SU-DHL-6 (cell line): ENCODE results near the gene ARHGAP6.

Experiments used
- H2AFZ ChIP-seq: fragments of 200-600 bp; sonication (generic); 2 replicates; pipeline ENCODE4 v1.6.1; 2014; ENCODE audit warnings: low read depth, mild to moderate bottlenecking, moderate library complexity, mixed read lengths, antibody characterized with exemption, low read length; ENCODE audit not compliant: severe bottlenecking
- H3F3A ChIP-seq: fragments of 200-600 bp; shearing (Covaris generic); 2 replicates; pipeline ENCODE4 v1.6.0; 2016; ENCODE audit warnings: antibody characterized with exemption, mild to moderate bottlenecking; ENCODE audit not compliant: insufficient read depth
- H3K27ac ChIP-seq: fragments of 200-600 bp; sonication (generic); 2 replicates; pipeline ENCODE4 v1.5.1; 2016; ENCODE audit warnings: low read depth, mild to moderate bottlenecking, low read length, moderate library complexity, mixed read lengths
- H3K27me3 ChIP-seq: fragments of 200-600 bp; sonication (generic), shearing (Covaris generic); 2 replicates; pipeline ENCODE4 v1.6.0; 2014; ENCODE audit warnings: mild to moderate bottlenecking, low read length
- H3K36me3 ChIP-seq: fragments of 200-600 bp; sonication (generic); 2 replicates; pipeline ENCODE4 v1.6.1; 2014; ENCODE audit warnings: mild to moderate bottlenecking, low read length, mixed read lengths
- H3K4me2 ChIP-seq: fragments of 300-600, 200-600 bp; shearing (Covaris generic), sonication (generic); 2 replicates; pipeline ENCODE4 v1.6.0; 2014; ENCODE audit warnings: low read length, low read depth, mild to moderate bottlenecking; ENCODE audit not compliant: poor library complexity, severe bottlenecking
- H3K4me3 ChIP-seq: fragments of 200-600 bp; sonication (generic); 2 replicates; pipeline ENCODE4 v1.5.1; 2014; ENCODE audit warnings: antibody characterized with exemption, low read length, mild to moderate bottlenecking, mixed read lengths; ENCODE audit not compliant: insufficient read depth, poor library complexity, severe bottlenecking
- H3K79me2 ChIP-seq: fragments of 200-600 bp; sonication (generic); 2 replicates; pipeline ENCODE4 v1.6.1; 2014; ENCODE audit warnings: mild to moderate bottlenecking, low read length, moderate library complexity; ENCODE audit not compliant: insufficient read depth
- H3K9ac ChIP-seq: fragments of 200-600 bp; sonication (generic); 2 replicates; pipeline ENCODE4 v1.7.0; 2014; ENCODE audit warnings: mild to moderate bottlenecking, low read length
- H3K9me2 ChIP-seq: fragments of 200-600 bp; sonication (generic); replicated peaks from 2 replicates; pipeline ENCODE4 v1.6.1; 2014; ENCODE audit warnings: low read length; ENCODE audit not compliant: insufficient read depth
- H3K9me3 ChIP-seq: fragments of 200-600 bp; sonication (generic); 2 replicates; pipeline ENCODE4 v1.6.1; 2014; ENCODE audit warnings: low read length, mixed read lengths; ENCODE audit not compliant: insufficient read depth
- H4K20me1 ChIP-seq: fragments of 200-600 bp; sonication (generic); 2 replicates; pipeline ENCODE4 v1.6.1; 2014; ENCODE audit warnings: low read depth, mild to moderate bottlenecking, antibody characterized with exemption, low read length, moderate library complexity, mixed read lengths
- CTCF ChIP-seq: fragments of 200-600 bp; sonication (generic); IDR thresholded peaks from one replicate; pipeline ENCODE4 v1.5.1; 2017; ENCODE audit warnings: antibody characterized with exemption, mild to moderate bottlenecking, low read length, moderate library complexity; ENCODE audit not compliant: insufficient read depth, poor library complexity, severe bottlenecking
- EZH2phosphoT487 ChIP-seq: fragments of 200-600 bp; sonication (generic), shearing (Covaris generic); conservative IDR thresholded peaks from 2 replicates; pipeline ENCODE4 v1.6.1; 2018; ENCODE audit warnings: mild to moderate bottlenecking, antibody characterized with exemption, low read length, moderate library complexity, mixed read lengths

Gene ARHGAP6

GRCh38 chrX:11403631-11404030 lies 262.1 kb downstream of the ARHGAP6 start:
- Histone ChIP-seq H3K36me3 (no peaks in the 10 kb centered on the region), H3K27ac (no peak overlapping the region), H3K9me3 (no peaks in the 10 kb centered on the region), H3F3A (no peaks in the 10 kb centered on the region), H3K4me2 (no peak overlapping the region), H3K4me3 (no peak overlapping the region), H4K20me1 (no peaks in the 10 kb centered on the region), H2AFZ (no peak overlapping the region), H3K79me2 (no peaks in the 10 kb centered on the region), H3K9me2 (no peaks in the 10 kb centered on the region), H3K27me3 (no peaks in the 10 kb centered on the region), H3K9ac (no peak overlapping the region)
- TF ChIP-seq EZH2phosphoT487 (no peak), CTCF (no peak)

GRCh38 chrX:11401966-11402365 lies 263.8 kb downstream of the ARHGAP6 start:
- Histone ChIP-seq H3K4me3 (no peak overlapping the region), H3K9me2 (no peaks in the 10 kb centered on the region), H3K9me3 (no peaks in the 10 kb centered on the region), H4K20me1 (no peaks in the 10 kb centered on the region), H3K9ac (no peak overlapping the region), H3K27ac (no peak overlapping the region), H3K36me3 (no peaks in the 10 kb centered on the region), H3K4me2 (no peak overlapping the region), H2AFZ (no peak overlapping the region), H3F3A (no peaks in the 10 kb centered on the region), H3K27me3 (no peaks in the 10 kb centered on the region), H3K79me2 (no peaks in the 10 kb centered on the region)
- TF ChIP-seq CTCF, result no peak
- no peak for TF ChIP-seq EZH2phosphoT487

GRCh38 chrX:11399489-11400094 lies 266.1 kb downstream of the ARHGAP6 start:
- H3K27me3 ChIP-seq, result no peaks in the 10 kb centered on the region

More at GRCh38 chrX:11399489-11400094, 266.1 kb downstream of the ARHGAP6 start:
- Histone ChIP-seq H3K4me3 (no peak overlapping the region), H3K9me3 (no peaks in the 10 kb centered on the region), H3K36me3 (no peaks in the 10 kb centered on the region), H3F3A (no peaks in the 10 kb centered on the region), H3K4me2 (no peak overlapping the region), H3K79me2 (no peaks in the 10 kb centered on the region), H3K9ac (no peak overlapping the region), H4K20me1 (no peaks in the 10 kb centered on the region), H2AFZ (no peak overlapping the region), H3K9me2 (no peaks in the 10 kb centered on the region), H3K27ac (no peak overlapping the region)
- no peak for TF ChIP-seq EZH2phosphoT487
- no peak for TF ChIP-seq CTCF
